NCI-H146 treated with DMSO at 0.1 percent for 48 hours (cell line): ENCODE results near the gene KIF4B.
"Not testable (repeated sequence)": the region's sequence is repeated elsewhere in the genome, so short reads cannot be mapped to it uniquely, and the experiment has no call there.

Experiments
- DNase-seq: peaks from one replicate; lab custom pipeline; 2025; ENCODE audit not compliant: unreplicated experiment; lab: John Stamatoyannopoulos, UW

Gene KIF4B

GRCh38 chr5:155013526-155013925 is at the start of gene KIF4B:
KIF4B (plus strand) TSS chr5:155013755; CDS start chr5:155013860, 105 bp downstream.
- no peak for DNase-seq

GRCh38 chr5:154966081-154966841 is 47.3 kb upstream of the KIF4B start:
- DNase-seq: no peak

GRCh38 chr5:154966874-154967273 is 46.7 kb upstream of the KIF4B start:
- DNase-seq: no peak

GRCh38 chr5:154967421-154968024 is 46.0 kb upstream of the KIF4B start:
- no peak for DNase-seq

- no peak for DNase-seq
Measured at GRCh38 chr5:154968953-154969352, 44.6 kb upstream of the KIF4B start.

- DNase-seq: no peak
Measured at GRCh38 chr5:154970759-154971158, 42.8 kb upstream of the KIF4B start.

- no peak for DNase-seq
Measured at GRCh38 chr5:154971501-154971900, 42.1 kb upstream of the KIF4B start.

- DNase-seq: peak; percentile 3
Measured at GRCh38 chr5:154972476-154973080, 41.0 kb upstream of the KIF4B start.

- not testable (repeated sequence) for DNase-seq
Measured at GRCh38 chr5:154976082-154976481, 37.5 kb upstream of the KIF4B start.

GRCh38 chr5:154977409-154977808 is 36.1 kb upstream of the KIF4B start:
- DNase-seq: no peak

- DNase-seq: not testable (repeated sequence)
Measured at GRCh38 chr5:154978294-154978693, 35.3 kb upstream of the KIF4B start.

GRCh38 chr5:154984946-154985516 is 28.5 kb upstream of the KIF4B start:
- DNase-seq: peak; percentile 82

- DNase-seq: no peak
Measured at GRCh38 chr5:154986151-154986550, 27.4 kb upstream of the KIF4B start.

- DNase-seq: no peak
Measured at GRCh38 chr5:154989626-154990025, 23.9 kb upstream of the KIF4B start.

- DNase-seq: no peak
Measured at GRCh38 chr5:154993461-154993860, 20.1 kb upstream of the KIF4B start.

- no peak for DNase-seq
Measured at GRCh38 chr5:154995679-154996078, 17.9 kb upstream of the KIF4B start.

GRCh38 chr5:154997746-154998145 is 15.8 kb upstream of the KIF4B start:
- DNase-seq: no peak

- DNase-seq: no peak
Measured at GRCh38 chr5:154999865-155000264, 13.7 kb upstream of the KIF4B start.

- DNase-seq: no peak
Measured at GRCh38 chr5:155001523-155001922, 12.0 kb upstream of the KIF4B start.

- DNase-seq: not testable (repeated sequence)
Measured at GRCh38 chr5:155002722-155003121, 10.8 kb upstream of the KIF4B start.

- no peak for DNase-seq
Measured at GRCh38 chr5:155004138-155004744, 9.3 kb upstream of the KIF4B start.
